SKM-1 (cell line): ENCODE measurements around the gene PAGR1.
"Not testable (repeated sequence)": the region's sequence is repeated elsewhere in the genome, so short reads cannot be mapped to it uniquely, and the experiment has no call there.

ENCODE experiments used
- DNase-seq: peaks from one replicate; lab custom pipeline; 2025; ENCODE audit not compliant: unreplicated experiment; lab: John Stamatoyannopoulos, UW

The PAGR1 gene

GRCh38 chr16:29791845-29792807, 23.8 kb upstream of the PAGR1 start:
- no peak for DNase-seq

GRCh38 chr16:29793153-29793552, 22.8 kb upstream of the PAGR1 start:
- not testable (repeated sequence) for DNase-seq

GRCh38 chr16:29794231-29794710, 21.7 kb upstream of the PAGR1 start:
- no peak for DNase-seq

GRCh38 chr16:29802416-29802935, 13.5 kb upstream of the PAGR1 start:
- DNase-seq: no peak

- no peak for DNase-seq
Observed at GRCh38 chr16:29804020-29804419, 11.9 kb upstream of the PAGR1 start.

- peak; percentile 49 for DNase-seq
Observed at GRCh38 chr16:29804455-29805231, 11.3 kb upstream of the PAGR1 start.

GRCh38 chr16:29805232-29806098, 10.5 kb upstream of the PAGR1 start:
- DNase-seq: peak; percentile 88

- DNase-seq: peak; percentile 68
Observed at GRCh38 chr16:29806099-29806579, 9.8 kb upstream of the PAGR1 start, which contains the start of gene MAZ. Gene MAZ, plus strand, starts transcription at chr16:29806529. Its CDS starts 173 bp downstream, at chr16:29806702.

- DNase-seq: peak; percentile 27
Observed at GRCh38 chr16:29806641-29807425, 9.1 kb upstream of the PAGR1 start.

- DNase-seq: peak; percentile 78
Observed at GRCh38 chr16:29807426-29808218, 8.3 kb upstream of the PAGR1 start.

GRCh38 chr16:29808219-29808900, 7.6 kb upstream of the PAGR1 start:
- no peak for DNase-seq

- no peak for DNase-seq
Observed at GRCh38 chr16:29809031-29809747, 6.8 kb upstream of the PAGR1 start.

- DNase-seq: no peak
Observed at GRCh38 chr16:29809850-29810698, 5.9 kb upstream of the PAGR1 start.

- DNase-seq: no peak
Observed at GRCh38 chr16:29810699-29811169, 5.2 kb upstream of the PAGR1 start.

- DNase-seq: no peak
Observed at GRCh38 chr16:29811170-29811895, 4.6 kb upstream of the PAGR1 start.
